Skeletal muscle satellite cell (primary cell): Measurements from ENCODE around the gene EXOSC7.
"Not testable (repeated sequence)": the region's sequence is repeated elsewhere in the genome, so short reads cannot be mapped to it uniquely, and the experiment has no call there.

ENCODE experiments used
- H3K27me3 ChIP-seq: 2 replicates; pipeline ENCODE4 v1.7.0; 2013; ENCODE audit warnings: low read length; ENCODE audit not compliant: control insufficient read depth, insufficient read depth
- H3K36me3 ChIP-seq: 2 replicates; pipeline ENCODE4 v1.7.0; 2013; ENCODE audit warnings: mild to moderate bottlenecking, control low read depth, low read length; ENCODE audit not compliant: insufficient read depth
- H3K4me1 ChIP-seq: 2 replicates; pipeline ENCODE4 v1.7.0; 2013; ENCODE audit warnings: low read length; ENCODE audit not compliant: control insufficient read depth, insufficient read depth
- H3K4me2 ChIP-seq: 2 replicates; pipeline ENCODE4 v1.7.0; 2013; ENCODE audit warnings: mild to moderate bottlenecking, low read length
- H3K4me3 ChIP-seq: 2 replicates; pipeline ENCODE4 v1.7.0; 2013; ENCODE audit warnings: low read length
- H3K9ac ChIP-seq: 2 replicates; pipeline ENCODE4 v1.7.0; 2013; ENCODE audit warnings: mild to moderate bottlenecking, low read depth, low read length, moderate library complexity
- H3K9me3 ChIP-seq: replicated peaks from 2 replicates; pipeline ENCODE4 v1.7.0; 2013; ENCODE audit warnings: mild to moderate bottlenecking, control low read depth, low read length

EXOSC7 gene

DNA sequence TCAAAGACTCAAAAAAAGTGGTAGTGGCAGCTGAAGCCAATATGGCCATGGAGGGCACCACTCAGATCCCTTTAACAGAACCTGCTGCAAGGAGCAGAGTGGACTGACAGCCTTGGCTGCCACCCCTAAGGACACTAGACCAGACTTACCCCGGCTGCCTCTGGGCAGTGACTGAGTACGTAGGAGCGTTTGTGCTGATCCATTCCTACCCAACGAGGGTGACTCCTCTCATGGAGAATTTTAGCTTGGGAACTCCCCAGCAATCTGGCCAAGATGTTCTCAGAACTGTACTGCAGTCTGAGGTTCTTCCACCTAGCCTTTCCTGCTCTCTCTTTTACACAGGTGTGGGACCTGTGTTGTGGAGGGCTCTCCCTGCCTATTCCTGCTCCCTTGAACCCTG is 72.2 kb downstream of the EXOSC7 start:
- Histone ChIP-seq H3K4me3 (no peak overlapping the region), H3K27me3 (no peaks in the 10 kb centered on the region), H3K4me1 (peaks cover 10% of the 10 kb centered on the region), H3K9me3 (no peaks in the 10 kb centered on the region), H3K4me2 (no peak overlapping the region), H3K9ac (no peak overlapping the region), H3K36me3 (no peaks in the 10 kb centered on the region)

DNA sequence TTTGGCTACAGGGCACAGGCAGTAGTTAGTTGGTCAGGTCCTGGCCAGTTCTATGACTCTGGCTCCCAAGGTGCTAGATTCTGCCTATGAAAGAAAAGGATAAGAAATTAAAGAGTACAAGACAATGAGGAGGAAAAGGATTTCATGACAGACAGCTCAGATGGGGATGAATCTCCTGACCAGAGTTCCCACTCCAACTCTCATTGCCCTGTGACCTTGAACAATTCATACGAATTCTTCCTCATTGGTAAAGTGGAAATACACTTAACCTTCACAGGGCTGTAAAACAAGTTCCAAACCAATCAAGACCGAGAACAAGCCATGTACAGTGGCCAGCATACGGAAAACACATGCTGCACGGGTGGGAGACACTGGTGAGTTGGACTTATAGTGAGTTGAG is 73.8 kb downstream of the EXOSC7 start:
- no peak overlapping the region for H3K4me3 ChIP-seq
- peaks cover 17% of the 10 kb centered on the region for H3K4me1 ChIP-seq
- no peak overlapping the region for H3K9ac ChIP-seq
- no peaks in the 10 kb centered on the region for H3K9me3 ChIP-seq
- H3K27me3 ChIP-seq, result no peaks in the 10 kb centered on the region
- H3K36me3 ChIP-seq, result no peaks in the 10 kb centered on the region
- H3K4me2 ChIP-seq, result no peak overlapping the region

DNA sequence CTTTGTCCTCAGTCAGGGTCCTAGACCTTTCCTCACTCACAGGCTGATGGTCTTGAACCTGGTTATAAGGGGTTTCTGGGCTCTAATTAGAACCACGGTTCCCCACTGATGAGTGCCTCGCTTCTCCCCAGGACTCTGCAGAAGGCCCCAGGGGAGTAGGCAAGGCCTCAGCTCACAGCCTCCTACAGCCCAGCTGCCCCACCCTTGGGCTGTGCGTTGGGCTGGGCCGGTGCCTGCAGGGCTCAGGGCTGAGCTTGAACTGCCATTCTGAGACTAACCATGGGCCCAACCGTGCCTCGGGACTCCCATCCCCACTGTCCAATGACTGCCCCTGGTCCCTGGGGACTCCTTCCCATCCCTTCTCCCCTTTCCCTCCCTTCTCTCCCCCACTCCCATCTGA is 75.6 kb downstream of the EXOSC7 start:
- H3K4me1 ChIP-seq, result peaks cover 35% of the 10 kb centered on the region
- no peaks in the 10 kb centered on the region for H3K9me3 ChIP-seq
- no peak overlapping the region for H3K9ac ChIP-seq
- no peaks in the 10 kb centered on the region for H3K27me3 ChIP-seq
- no peak overlapping the region for H3K4me2 ChIP-seq
- no peak overlapping the region for H3K4me3 ChIP-seq
- no peaks in the 10 kb centered on the region for H3K36me3 ChIP-seq

DNA sequence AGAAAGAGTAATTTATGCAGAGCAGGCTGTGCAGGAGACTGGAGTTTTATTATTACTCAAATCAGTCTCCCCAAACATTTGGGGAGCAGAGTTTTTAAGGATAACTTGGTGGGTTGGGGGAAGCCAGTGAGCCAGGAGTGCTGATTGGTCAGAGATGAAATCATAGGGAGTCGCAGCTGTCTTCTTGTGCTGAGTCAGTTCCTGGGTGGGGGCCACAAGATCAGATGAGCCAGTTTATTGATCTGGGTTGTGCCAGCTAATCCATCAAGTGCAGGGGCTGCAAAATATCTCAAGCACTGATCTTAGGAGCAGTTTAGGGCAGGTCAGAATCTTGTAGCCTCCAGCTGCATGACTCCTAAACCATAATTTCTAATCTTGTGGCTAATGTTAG is 77.8 kb downstream of the EXOSC7 start:
- not testable (repeated sequence) for H3K4me3 ChIP-seq, H3K4me2 ChIP-seq, H3K9me3 ChIP-seq, H3K27me3 ChIP-seq, H3K9ac ChIP-seq, H3K36me3 ChIP-seq
- H3K4me1 ChIP-seq, result peaks cover 52% of the 10 kb centered on the region

DNA sequence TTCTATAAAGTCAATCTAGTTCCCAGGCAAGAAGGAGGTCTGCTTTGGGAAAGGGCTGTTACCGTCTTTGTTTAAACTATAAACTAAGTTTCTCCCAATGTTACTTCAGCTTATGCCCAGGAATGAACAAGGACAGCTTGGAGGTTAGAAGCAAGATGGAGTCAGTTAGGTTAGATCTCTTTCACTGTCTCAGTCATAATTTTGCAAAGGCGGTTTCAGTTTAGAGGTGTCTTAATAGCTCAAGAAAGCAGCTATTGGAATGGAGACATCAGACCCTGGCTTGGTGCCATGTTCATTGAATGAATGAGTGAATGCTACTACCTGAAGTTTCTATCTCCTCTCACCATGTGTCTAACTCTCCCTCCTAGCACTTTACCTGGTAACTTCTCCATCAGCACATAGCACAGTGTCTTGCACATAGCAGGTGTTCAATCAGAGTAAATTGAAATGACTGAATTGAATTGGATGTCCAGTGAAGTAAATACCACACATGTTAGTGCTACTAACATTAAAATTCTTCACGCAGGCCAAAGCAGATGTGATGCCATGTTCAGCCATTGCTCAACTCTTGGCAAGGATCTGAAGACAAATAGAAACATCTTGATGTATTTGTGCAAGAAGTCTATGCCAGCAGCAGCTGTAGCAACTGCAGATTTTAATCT is 78.3 kb downstream of the EXOSC7 start:
- no peaks in the 10 kb centered on the region for H3K27me3 ChIP-seq

DNA sequence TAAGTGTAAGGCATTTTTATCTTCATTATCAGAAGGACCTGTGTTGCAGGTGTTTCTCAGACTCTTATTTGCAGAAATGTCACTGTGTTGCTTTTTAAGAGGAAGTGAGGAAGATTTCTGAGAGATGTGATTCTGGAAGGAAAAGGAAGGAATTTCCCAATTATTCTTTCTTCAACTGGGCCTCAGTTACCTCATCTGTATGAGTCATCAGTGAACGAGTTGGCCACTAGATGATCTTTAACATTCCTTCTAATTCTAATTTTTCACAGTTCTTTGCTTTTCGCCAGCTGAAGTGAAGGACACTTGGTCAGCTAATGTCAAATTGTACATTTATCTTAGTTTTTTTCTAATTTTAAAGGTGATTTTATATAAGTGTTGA is 79.0 kb downstream of the EXOSC7 start:
- no peaks in the 10 kb centered on the region for H3K9me3 ChIP-seq
- H3K9ac ChIP-seq, result peak overlapping the region; percentile 31
- peak overlapping the region; percentile 21 for H3K4me3 ChIP-seq
- H3K27me3 ChIP-seq, result no peaks in the 10 kb centered on the region
- H3K36me3 ChIP-seq, result no peaks in the 10 kb centered on the region
- peak overlapping the region; percentile 58 for H3K4me2 ChIP-seq
- H3K4me1 ChIP-seq, result peaks cover 52% of the 10 kb centered on the region

More for the DNA sequence above, 78.3 kb downstream of the EXOSC7 start:
- Histone ChIP-seq H3K4me3 (no peak overlapping the region), H3K36me3 (no peaks in the 10 kb centered on the region), H3K9ac (no peak overlapping the region), H3K9me3 (no peaks in the 10 kb centered on the region), H3K4me2 (peak overlapping the region; percentile 58), H3K4me1 (peaks cover 52% of the 10 kb centered on the region)

DNA sequence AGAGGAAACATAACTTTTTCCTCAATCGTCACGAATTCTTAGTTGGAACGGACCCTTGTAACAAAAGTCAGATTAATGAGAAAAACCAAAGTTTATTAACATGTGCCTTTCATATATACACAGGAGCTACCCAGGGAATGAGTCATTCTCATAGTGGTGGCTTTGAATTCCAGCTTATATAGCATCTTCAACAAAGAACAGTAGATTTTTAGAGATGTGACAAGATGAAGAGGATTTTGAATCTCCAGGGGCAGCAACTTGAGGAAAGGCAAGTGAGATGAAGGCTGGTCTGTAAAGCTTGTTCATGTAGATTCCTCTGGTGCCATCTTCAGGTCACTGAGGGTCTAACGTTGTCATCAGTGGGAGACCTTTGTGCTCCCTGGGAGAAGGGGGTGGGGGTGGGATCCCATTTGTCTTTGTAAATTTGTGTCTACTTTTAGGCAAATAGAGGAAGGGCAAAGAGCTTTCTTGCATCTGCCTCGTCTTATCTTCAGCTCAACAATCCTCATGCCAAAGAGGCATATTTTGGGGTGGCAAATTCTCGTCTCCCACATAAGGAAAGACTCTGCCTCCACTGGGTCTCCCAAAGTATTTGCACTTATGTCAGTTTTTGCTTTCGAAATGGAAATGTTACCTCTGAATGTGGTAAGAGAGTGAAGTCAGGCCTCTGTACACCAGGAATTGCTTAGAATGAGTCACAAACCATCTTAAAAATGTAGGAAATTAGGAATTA is 79.5 kb downstream of the EXOSC7 start:
- H3K27me3 ChIP-seq, result no peaks in the 10 kb centered on the region
- peak overlapping the region; percentile 31 for H3K9ac ChIP-seq
- H3K4me3 ChIP-seq, result peak overlapping the region; percentile 21
- H3K4me2 ChIP-seq, result peak overlapping the region; percentile 58
- H3K9me3 ChIP-seq, result no peaks in the 10 kb centered on the region
- no peaks in the 10 kb centered on the region for H3K36me3 ChIP-seq
- H3K4me1 ChIP-seq, result peaks cover 52% of the 10 kb centered on the region

DNA sequence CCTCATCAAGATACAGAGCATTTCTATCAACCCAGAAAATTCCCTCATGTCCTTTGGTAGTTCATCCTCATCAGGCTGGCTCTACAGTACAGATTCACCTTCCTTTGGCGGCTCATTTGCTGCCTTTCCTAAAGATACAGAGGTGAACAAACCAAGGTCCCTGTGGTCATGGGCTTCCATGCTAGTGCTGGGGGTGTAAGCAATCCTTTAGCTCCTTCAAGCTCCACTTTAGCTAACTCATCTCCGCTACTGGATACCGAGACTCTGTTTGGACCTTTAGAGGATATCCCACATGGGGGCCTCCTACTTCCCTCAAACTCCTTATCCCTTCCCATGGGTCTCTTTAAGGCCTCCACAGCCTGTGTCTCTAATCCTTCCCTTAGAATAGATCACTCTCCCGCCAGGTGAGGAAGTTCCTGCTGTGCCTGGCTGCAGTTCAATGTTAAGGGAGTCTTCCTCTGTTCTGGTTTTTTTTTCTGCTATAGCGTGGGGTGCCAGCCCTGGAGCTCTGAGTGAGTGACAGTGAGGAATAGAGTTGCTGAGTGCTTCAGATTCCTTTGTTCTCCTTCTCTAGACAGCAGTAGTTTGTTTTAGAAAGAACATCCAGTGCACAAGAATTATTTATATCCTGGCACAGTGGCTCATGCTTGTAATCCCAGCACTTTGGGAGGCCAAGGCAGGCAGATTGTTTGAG is 80.7 kb downstream of the EXOSC7 start:
- H3K4me3 ChIP-seq, result no peak overlapping the region
- no peaks in the 10 kb centered on the region for H3K27me3 ChIP-seq
- H3K9ac ChIP-seq, result no peak overlapping the region
- H3K4me2 ChIP-seq, result no peak overlapping the region
- no peaks in the 10 kb centered on the region for H3K9me3 ChIP-seq
- no peaks in the 10 kb centered on the region for H3K36me3 ChIP-seq
- H3K4me1 ChIP-seq, result peaks cover 52% of the 10 kb centered on the region

DNA sequence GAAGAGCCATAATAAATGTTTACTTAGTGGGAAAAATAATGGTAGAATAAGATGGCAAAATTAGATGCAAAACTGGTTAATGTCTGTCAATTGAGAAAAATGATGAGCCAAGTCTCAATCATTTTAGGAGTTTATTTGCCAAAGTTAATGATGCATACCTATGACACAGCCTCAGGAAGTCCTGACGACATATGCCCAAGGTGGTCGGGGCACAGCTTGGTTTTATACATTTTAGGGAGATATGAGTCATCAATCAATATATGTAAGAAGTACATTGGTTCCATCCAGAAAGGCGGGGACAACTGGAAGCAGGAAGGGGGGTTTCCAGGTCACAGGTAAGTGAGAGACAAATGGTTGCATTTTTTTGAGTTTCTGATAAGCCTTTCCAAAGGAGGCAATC is 81.5 kb downstream of the EXOSC7 start:
- Histone ChIP-seq H3K4me2 (no peak overlapping the region), H3K9ac (no peak overlapping the region), H3K4me1 (peaks cover 52% of the 10 kb centered on the region), H3K4me3 (no peak overlapping the region), H3K9me3 (no peaks in the 10 kb centered on the region), H3K27me3 (no peaks in the 10 kb centered on the region), H3K36me3 (no peaks in the 10 kb centered on the region)

DNA sequence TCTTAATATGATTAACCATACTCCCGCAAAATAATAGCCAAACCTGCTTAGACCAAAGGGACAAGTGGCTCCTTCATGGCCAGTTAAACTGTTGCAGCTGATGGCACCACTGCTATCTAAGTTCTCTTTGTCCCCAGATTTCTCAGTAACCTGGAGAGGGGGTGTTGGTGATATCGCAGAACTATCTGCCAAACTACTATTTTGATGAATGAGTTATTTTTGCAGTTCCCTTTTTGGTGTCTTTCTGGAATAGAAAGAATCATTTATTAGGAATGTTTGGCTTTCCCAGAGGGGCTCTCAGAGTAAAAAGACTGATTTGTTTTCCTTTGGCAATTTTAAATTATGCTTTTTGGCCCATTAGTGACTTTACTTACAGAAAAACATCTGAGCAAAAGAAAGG is 83.1 kb downstream of the EXOSC7 start:
- Histone ChIP-seq H3K27me3 (no peaks in the 10 kb centered on the region), H3K4me1 (peaks cover 42% of the 10 kb centered on the region), H3K4me3 (no peak overlapping the region), H3K36me3 (no peaks in the 10 kb centered on the region), H3K4me2 (no peak overlapping the region), H3K9ac (no peak overlapping the region), H3K9me3 (no peaks in the 10 kb centered on the region)

DNA sequence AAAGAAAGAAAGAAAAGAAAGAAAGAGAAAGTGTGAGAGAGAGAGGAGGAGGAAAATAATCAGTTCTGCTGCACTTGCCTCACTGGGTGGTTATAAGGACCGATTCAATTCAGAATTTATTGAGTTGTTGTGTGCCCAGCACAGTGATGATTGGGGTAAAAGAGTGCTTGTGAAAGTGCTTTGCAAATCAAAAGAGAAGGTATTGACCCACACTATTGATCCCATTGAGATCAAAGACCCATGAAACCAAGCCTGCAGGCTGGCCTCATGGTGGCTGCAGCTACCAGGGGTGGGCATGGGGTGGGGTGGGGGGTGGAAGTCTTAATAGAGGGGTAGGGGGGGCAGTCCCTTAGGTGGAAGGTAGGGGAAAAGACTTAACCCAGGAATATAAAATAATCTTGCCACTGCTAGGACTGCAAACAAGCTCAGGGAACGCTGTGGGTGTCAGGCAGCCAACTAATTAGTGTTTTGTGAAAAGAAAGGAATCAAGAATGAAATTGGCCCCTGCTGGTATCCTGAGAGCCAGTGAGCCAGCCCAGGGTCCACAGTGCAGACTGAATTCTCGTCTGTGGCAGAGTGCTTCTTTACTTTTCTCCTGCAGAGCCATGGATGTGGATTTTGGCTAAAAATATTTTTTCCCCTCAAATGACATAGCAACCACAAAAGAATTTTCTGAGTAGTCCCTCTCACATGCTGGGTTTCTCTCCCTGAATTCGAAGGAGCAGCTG is 84.3 kb downstream of the EXOSC7 start:
- no peak overlapping the region for H3K9ac ChIP-seq
- H3K27me3 ChIP-seq, result no peaks in the 10 kb centered on the region
- H3K4me2 ChIP-seq, result no peak overlapping the region
- H3K4me3 ChIP-seq, result no peak overlapping the region
- H3K36me3 ChIP-seq, result no peaks in the 10 kb centered on the region
- H3K4me1 ChIP-seq, result peaks cover 42% of the 10 kb centered on the region
- no peaks in the 10 kb centered on the region for H3K9me3 ChIP-seq
